ENCODE data around the gene TMEM88. TPM values are rescaled to one million over a fixed set of nuclear protein-coding genes. Genes with fewer than 3 reads are reported as not detected.

The TMEM88 gene
- total RNA-seq, 1 experiment from 2014 or later, result 0.43 TPM

DNA sequence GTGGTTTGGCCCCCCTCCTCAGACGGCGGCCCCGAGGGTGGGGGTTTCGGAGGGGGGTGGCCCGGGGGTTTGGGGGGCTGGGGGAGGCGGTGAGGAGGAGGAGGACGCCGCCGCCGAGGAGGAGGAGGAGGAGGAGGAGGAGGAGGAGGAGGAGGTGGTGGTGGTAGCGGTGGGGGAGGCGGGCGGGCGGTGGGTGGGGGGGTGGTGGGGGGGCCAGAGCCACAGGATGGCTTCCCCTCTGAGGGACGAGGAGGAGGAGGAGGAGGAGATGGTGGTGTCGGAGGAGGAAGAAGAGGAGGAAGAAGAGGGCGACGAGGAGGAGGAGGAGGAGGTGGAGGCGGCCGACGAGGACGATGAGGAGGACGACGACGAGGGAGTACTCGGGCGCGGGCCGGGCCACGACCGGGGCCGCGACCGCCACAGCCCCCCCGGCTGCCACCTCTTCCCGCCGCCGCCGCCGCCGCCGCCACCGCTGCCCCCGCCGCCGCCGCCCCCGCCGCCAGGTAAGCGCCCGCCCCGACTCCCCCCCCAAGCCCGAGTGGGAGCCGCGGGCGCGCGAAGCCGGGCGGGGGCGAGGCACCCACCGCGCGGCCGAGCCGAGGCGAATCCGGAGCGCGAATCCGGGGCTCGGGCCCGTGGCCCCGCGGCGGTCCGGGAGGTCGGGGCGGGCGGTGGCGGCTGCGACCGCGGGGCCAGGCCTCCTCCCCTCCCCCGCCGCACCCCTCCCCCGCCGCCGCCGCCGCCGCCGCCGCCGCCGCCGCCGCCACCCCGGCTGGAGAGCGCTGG lies 29.9 kb downstream of the TMEM88 start:
- no peak for DNase-seq (ENCODE audit: low spot score)

DNA sequence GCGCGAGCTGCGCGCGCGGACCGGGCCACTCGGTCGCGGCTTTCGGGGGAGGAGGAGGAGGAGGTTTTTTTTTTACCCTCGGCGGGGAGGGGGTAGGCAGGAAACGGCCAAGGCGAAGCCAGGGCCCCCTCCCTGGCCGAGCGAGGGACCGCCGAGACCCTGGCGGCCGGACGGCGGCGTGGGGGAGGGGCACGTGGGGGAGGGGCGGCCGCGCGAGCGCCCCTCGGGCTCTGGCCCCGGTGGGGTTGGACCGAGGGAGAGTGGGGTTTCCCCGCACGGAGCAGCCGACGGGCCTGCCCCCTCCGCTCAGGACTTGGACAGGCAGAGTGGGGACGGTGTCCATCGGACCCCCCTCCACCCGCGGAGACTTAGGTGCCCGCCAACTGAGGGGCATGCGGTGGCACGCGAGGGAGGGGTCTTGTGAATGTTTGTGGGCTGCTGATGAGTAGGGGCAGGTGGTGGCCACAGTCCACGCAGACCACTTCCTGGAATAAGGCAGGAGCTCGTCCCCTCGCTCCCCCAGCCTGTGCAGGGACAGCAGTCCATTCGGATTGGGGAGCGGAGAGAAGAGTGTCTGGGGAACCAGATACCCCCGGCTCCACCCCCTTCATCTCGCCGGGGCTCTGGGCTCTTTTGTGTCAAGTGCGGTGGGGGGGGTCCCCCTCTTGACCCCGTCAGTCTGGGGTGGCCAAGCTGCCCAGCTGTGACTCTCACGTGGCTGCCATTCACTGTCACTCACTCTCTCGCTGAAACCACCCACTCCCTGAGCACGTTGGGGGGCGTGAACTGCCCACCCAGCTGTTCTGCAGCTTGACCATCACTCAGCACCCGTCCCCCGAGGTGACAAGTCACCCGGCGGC lies 30.7 kb downstream of the TMEM88 start:
- peak; percentile 26 for DNase-seq (ENCODE audit: low spot score)

DNA sequence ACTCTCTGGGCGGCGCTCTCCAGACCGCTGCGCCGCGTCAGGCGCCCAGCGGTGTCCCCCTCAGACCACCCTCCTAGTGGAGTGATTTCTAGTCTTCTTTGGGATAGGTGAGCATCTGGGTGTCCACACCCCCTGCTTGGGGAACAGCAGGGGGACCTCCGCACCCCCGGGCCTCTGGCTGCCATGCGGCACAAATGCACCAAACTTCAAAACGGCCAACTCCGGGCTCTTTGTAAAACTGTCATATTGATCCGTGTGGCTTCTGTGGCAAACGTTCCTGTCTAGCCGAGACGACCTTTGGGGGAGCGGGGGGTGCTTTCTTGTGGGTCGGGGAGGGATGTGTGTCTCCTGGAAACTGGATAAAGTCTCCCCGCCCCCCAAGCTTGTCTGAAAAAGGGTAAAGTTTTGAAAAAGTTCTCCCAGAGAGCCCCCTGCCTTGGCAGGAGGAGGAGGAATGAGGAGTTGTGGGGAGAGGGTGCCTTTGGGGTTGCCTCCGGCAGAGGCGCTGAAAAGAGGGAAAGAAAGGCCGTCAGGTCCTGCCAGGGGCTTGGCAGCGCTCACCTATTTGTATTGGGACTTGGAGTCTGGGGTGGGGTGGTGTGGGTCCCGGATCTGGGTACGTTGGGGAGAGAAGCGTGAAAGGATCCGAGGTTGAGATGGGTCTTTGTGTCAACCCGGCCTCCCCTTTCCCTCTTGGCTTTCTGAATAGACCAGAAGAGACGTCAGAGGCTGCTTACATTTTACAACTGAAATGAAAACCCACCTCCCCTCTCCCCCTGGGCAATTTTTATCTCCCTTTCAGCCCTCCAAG lies 31.6 kb downstream of the TMEM88 start:
- DNase-seq (ENCODE audit: low spot score), result peak; percentile 34

DNA sequence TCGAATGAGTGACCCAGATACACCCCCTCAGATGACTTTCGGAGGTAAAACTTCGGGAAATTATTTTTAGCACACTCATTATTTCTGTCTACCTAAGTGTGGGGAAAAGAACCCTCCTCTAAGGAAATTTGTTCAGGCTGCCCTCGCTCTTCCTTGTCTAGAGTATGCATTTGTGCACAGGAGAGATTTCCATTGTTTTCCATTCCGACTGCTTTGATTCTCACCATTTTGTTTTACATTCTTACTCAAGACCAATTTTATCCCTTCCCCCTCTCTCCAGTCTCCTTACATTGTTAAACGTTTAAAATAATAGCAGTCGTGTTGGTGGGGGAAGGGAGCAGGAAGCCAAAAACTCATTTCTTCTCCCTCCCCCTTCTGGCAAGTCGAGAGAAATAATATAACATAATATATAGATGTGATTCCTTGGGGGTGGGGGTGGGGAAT lies 32.2 kb downstream of the TMEM88 start:
- DNase-seq (ENCODE audit: low spot score), result no peak

DNA sequence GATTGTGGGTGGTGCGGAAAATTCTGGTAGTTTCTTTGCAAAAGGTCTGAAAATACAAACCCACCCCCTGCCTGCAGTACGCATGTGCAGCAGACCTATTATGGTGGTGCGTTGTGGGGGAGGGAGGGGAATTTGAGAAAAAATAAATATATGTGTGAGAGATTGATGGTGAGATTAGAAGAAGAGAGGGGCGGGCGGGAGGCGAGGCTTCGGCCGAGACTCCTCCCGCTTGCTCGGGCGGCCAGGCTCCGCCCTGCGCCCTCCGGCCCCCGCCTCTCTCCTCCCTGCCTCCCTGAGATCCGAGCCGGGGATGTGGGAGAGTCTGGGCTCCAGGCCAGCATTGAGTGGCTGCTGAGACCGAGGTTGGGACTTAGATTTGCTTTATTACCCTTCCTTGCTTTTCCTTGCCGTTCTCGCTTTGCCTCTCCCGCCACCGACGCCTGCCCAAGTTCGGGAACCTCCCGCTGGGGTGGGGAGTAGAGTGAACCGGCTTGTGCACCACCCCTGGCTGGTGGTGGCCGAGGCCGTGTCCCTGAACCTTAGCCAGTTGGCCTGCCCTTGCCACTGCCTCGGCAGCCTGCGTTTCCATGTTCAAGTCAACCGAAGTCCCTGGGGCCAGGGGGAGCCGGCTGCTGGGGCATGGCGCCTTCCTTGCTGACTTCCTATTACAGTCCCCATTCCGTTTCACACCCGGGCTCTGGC lies 32.8 kb downstream of the TMEM88 start:
- peak; percentile 88 for DNase-seq (ENCODE audit: low spot score)

DNA sequence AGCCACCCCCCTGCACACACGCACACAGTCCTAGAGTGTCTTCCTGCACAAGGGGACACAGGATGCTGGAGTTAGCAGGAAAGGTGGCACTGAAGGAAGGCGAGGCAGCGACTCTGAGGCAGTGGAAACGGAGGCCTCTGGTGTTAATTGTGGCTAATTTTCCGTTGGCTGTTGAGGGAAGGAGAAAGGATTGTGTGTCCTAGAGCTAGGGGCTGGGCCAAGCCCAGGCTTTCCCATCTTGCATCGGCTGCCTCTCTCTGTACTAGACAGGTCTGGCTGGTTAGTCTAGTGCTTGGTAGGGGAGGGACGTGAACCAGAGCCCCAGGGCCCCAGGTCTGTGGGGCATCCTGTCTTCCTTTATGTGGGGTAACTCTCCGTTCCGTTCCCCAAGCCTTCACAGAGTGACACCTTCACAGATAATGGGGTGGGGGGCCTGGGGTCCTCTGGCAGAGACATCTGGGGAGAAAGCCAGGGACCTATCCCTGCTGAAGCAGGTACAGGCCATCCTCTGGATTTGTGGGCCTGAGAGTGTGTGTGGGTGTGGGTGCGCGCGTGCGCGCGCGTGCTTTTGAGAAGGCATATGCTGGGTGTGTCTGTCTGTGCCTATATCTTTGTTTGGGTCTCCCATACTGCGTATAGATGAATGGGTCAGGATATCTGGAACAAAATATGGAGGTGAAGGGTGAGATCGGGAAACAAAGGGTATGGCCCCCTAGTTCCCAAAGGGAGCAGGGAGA lies 33.5 kb downstream of the TMEM88 start, which contains the start of gene CHD3:
TSS of gene CHD3 (plus strand) at position 606 of the 737 bp plus-strand sequence. CDS start 212 bp downstream, outside the sequence.
- peak; percentile 60 for DNase-seq (ENCODE audit: low spot score)

DNA sequence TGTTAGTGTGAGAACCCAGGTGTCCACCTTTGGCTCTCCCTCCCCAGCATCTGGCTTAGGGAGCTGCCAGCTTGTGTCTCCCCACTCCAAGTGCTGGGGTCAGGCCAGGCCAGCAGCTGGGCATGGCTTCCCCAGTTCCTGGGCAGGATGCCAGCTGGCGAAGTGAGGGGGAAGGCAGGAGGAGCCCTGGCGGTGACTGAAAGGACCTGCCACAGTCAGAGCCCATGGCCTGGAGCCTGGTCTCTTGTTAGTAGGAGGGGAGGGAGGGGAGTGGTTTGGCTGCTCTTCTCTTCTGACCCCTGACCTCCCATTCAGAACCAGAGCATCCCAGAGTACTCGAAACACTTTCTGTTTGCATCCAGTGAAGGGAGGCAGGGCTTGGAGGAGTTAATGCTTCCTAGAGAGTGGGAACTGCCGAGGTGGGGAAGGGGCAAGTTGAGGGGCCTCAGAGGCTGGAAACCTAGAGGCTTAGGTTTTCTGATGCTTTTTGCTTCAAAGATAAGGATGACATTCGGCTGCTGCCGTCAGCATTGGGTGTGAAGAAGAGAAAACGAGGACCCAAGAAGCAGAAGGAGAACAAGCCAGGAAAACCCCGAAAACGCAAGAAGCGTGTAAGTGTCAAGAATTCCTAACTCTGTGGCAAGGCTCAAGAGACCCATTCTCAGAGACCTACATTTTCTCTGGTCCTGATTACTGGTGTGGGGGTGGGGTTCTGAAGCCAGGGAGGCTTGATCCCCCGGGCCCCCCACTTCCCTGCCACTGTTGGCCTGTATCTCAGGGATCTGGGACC lies 34.5 kb downstream of the TMEM88 start:
- peak; percentile 89 for DNase-seq (ENCODE audit: low spot score)

DNA sequence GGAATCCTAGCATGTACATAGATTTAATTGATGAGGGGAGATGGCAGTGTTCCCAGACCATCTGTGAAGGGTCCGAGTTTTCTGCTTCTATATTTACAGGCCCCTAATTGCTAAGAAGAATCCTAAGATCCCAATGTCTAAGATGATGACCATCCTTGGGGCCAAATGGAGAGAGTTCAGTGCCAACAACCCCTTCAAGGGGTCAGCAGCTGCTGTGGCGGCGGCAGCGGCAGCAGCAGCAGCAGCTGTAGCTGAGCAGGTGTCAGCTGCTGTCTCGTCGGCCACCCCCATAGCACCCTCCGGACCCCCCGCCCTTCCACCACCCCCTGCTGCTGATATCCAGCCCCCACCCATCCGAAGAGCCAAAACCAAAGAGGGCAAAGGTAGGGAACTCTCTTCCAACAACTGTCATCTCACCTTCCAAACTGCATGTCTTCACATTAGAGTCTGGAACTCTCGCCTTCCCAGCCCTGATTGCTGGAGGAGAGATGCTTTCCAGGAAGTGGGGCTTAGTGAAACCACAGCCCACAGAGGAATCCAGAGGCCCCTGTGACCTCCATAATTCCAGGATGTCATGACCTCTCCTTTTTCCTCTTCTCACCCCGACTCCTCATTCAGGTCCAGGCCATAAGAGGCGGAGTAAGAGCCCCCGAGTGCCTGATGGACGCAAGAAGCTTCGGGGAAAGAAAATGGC lies 38.5 kb downstream of the TMEM88 start:
- DNase-seq (ENCODE audit: low spot score), result no peak

DNA sequence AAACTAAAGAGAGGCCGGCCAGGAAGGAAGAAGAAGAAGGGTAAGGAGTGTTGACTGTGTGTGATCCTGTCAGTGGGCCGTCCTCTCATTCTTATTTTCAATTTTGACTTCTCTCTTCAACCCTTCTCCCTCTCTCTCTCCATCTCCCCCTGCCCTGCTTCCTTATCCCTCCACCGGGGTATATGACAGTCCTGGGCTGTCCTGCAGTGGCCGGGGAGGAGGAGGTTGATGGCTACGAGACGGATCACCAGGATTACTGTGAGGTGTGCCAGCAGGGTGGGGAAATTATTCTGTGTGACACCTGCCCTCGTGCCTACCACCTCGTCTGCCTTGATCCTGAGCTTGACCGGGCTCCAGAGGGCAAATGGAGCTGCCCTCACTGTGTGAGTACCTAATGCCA lies 39.4 kb downstream of the TMEM88 start:
- no peak for DNase-seq (ENCODE audit: low spot score)

DNA sequence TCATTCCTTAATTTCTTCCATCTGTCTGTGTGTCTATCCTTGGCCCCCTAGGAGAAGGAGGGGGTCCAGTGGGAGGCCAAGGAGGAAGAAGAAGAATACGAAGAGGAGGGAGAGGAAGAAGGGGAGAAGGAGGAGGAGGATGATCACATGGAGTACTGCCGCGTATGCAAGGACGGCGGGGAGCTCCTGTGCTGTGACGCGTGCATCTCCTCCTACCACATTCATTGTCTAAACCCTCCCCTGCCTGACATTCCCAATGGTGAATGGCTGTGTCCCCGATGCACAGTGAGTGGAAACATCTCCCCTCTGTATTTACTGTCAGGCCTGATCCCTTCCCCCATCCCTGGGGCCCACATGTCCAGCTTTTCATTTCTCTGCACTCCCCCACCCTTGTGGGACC lies 40.0 kb downstream of the TMEM88 start:
- no peak for DNase-seq (ENCODE audit: low spot score)

DNA sequence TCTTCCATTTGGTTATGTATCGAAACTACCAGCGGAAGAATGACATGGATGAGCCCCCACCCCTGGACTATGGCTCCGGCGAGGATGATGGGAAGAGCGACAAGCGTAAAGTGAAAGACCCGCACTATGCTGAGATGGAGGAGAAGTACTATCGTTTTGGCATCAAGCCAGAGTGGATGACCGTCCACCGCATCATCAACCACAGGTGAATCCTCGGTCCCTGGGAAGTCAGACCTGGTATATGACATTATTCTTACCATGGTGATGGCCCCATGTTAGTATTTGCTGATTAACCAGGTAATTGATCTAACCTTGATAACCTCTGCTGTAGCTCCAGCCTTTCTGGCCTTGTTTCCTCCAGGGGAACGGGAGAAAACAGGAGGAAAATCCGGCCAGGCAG lies 42.2 kb downstream of the TMEM88 start:
- no peak for DNase-seq (ENCODE audit: low spot score)

DNA sequence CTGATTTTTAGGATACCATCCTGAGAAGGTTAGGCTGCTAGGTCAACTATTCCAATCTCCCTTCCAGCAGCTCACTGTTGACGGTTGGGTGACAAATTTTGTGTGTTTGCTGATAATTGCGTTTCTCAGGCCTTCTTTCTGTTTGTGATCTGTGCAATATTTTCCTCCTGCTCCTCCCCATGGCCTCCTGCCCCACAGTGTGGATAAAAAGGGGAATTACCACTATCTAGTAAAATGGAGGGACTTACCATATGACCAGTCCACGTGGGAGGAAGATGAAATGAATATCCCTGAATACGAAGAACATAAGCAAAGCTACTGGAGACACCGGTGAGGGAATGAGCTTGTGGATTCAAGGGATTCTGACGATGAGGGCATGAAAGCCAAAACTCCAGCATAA lies 42.9 kb downstream of the TMEM88 start:
- DNase-seq (ENCODE audit: low spot score), result peak; percentile 37

DNA sequence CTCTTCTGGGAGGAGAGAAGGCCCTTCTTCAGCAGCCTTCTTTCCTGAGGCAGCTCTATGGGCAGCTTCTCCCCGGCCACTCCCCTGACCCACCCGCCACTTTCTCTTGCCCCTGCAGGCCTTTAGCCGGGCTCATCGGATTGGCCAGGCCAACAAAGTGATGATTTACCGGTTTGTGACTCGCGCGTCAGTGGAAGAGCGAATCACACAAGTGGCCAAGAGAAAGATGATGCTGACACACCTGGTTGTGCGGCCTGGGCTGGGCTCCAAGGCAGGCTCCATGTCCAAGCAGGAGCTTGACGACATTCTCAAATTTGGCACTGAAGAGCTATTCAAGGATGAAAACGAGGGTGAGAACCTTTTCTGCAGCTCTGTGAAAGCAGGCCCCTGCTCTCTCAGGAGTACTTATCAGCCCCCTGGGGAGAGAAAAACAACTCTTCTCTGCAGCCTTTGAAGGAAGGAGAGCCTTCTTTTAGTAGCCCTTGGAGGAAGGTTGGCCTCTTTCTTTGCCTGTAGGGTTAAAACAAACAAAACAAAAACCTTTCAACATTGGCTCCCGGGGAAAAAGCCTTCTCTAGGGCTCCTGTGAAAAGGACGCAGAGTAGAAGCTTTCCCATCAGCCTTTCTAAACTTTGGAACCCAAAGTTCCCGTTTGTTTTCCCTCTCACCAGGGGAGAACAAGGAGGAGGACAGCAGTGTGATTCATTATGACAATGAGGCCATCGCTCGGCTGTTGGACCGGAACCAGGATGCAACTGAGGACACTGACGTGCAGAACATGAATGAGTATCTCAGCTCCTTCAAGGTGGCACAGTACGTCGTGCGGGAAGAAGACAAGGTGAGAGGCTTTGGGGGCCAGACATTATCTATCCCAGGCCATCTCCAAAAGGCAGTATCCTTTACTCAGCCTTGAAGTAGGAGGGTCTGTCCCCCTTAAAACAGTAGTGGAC lies 48.6 kb downstream of the TMEM88 start:
- no peak for DNase-seq (ENCODE audit: low spot score)
